BLaER1 treated with 17β-estradiol and CSF1 and Interleukin-3, amounts not matched to agents 10 nM and 100 nM (cell line): ENCODE measurements around the gene POGK.

ENCODE experiments used
- H3K27ac ChIP-seq, 11 experiments: shearing (Covaris generic); formaldehyde crosslinking; 2 replicates each; pipeline ENCODE4 v1.8.1; 2022
- H3K27me3 ChIP-seq, 11 experiments: shearing (Covaris generic); formaldehyde crosslinking; 2 replicates each; pipeline ENCODE4 v1.8.1; 2022
- H3K36me3 ChIP-seq, 11 experiments: shearing (Covaris generic); formaldehyde crosslinking; 2 replicates each; pipeline ENCODE4 v1.8.1; 2022
- H3K4me1 ChIP-seq, 10 experiments: shearing (Covaris generic); formaldehyde crosslinking; 2 replicates each; pipeline ENCODE4 v1.8.1; 2022
- H3K4me2 ChIP-seq, 11 experiments: shearing (Covaris generic); formaldehyde crosslinking; 2 replicates each; pipeline ENCODE4 v1.8.1; 2022
- H3K4me3 ChIP-seq, 10 experiments: shearing (Covaris generic); formaldehyde crosslinking; 2 replicates each; pipeline ENCODE4 v1.8.1; 2022
- H3K9ac ChIP-seq, 11 experiments: shearing (Covaris generic); formaldehyde crosslinking; 2 replicates each; pipeline ENCODE4 v1.8.1; 2022
- H3K9me3 ChIP-seq, 11 experiments: shearing (Covaris generic); formaldehyde crosslinking; replicated peaks in 1 of 11; 2 replicates each; pipeline ENCODE4 v1.8.1; 2022
- H4K20me1 ChIP-seq, 11 experiments: shearing (Covaris generic); formaldehyde crosslinking; 2 replicates each; pipeline ENCODE4 v1.8.1; 2022
- Cebpa-rat ChIP-seq, 11 experiments: shearing (Covaris generic); IDR thresholded peaks; 2 replicates each; pipeline ENCODE4 v1.8.1; 2022

Gene POGK

DNA sequence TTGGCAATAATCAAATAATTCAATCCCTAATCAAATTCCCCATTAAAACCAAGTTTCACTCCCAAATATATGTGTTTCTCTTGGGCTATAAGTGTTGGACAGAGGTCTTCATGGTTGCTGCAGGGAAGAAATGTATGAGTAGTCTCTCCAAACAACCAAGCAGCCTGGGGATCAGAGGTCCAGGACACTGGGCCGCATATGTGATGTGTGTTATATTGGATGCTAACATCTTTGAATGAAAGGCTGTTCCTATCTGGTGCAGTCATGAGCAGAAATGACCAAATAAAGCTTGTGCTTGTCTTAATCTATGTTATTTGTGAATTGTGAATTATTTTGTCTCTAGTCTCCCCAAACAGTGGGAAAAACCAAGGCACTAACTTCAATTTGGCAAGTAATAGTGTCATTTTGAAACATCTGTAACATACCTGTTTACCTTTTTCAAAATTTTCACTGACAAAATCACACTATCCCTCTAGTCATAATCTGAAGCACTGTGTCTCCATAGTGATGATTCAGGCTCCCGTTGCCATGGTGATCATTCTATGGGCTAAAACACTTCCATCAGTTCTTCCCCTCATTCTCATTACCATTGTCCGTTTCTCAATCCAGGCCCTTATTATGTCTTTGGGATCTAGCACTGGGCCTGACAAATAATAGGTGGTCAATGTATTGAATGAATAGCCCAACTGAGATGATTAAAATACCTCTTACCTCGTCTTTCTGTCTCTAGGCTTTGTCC, 49.3 kb downstream of the POGK start:
- peaks cover 0 to 8% (median 0%) of the 10 kb centered on the region in 11 experiments; a peak in 3 of 22 replicates for H3K9me3 ChIP-seq
- no peaks in the 10 kb centered on the region for H4K20me1 ChIP-seq
- H3K4me1 ChIP-seq: peaks cover 0 to 11% (median 8%) of the 10 kb centered on the region in 10 experiments; a peak in 14 of 20 replicates
- H3K9ac ChIP-seq: no peak overlapping the region
- no peak overlapping the region for H3K27ac ChIP-seq
- no peak overlapping the region for H3K4me3 ChIP-seq
- no peak for TF ChIP-seq Cebpa-rat (IDR thresholded peaks at IDR 0.05)
- H3K4me2 ChIP-seq: no peak overlapping the region
- no peaks in the 10 kb centered on the region for H3K27me3 ChIP-seq
- H3K36me3 ChIP-seq: no peaks in the 10 kb centered on the region

DNA sequence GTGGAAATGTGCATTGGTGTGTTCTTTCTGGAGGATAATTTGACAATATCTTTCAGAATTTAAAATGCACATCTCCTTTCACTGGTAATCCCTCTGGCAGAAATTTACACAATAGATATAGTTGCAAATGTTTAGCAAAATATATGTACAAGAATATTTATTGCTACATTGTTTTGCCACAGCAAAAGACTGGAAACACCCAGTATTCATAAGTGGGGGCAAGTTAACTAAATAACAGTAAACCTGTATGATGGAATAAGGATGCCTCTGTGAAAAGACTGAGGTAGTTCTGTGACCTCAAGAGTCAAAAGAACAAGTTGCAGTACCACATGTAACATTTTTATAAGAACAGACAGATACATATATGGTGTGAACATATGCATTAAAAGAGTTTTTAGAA, 50.5 kb downstream of the POGK start:
- peaks cover 0 to 8% (median 5%) of the 10 kb centered on the region in 10 experiments; a peak in 14 of 20 replicates for H3K4me1 ChIP-seq
- TF ChIP-seq Cebpa-rat (IDR thresholded peaks at IDR 0.05): no peak
- H3K27me3 ChIP-seq: no peaks in the 10 kb centered on the region
- H3K9me3 ChIP-seq: no peaks in the 10 kb centered on the region
- no peak overlapping the region for H3K27ac ChIP-seq
- H4K20me1 ChIP-seq: no peaks in the 10 kb centered on the region
- no peak overlapping the region for H3K4me3 ChIP-seq
- H3K4me2 ChIP-seq: no peak overlapping the region
- no peaks in the 10 kb centered on the region for H3K36me3 ChIP-seq
- H3K9ac ChIP-seq: no peak overlapping the region

DNA sequence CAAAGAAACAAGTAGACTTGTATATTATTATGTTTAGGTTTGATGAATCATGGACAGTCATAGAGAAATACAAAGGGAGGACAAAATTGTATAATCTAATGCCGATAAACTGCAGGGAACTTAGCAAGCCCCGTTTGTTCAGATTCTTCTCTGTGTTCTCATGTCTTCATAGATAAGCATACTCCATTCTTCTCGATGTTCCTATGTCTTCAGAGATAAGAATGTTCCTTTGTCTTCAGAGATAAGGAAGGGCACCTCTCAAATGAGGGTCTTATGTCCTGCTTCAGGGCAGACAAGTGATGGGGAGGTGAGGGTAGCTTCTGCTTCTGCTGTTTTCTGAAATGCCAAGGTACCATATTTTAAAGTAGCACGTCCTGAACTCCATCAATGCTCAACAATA, 56.5 kb downstream of the POGK start:
- no peak overlapping the region for H3K4me2 ChIP-seq
- peaks cover 0 to 4% (median 0%) of the 10 kb centered on the region in 11 experiments; a peak in 1 of 22 replicates for H3K36me3 ChIP-seq
- peaks cover under 1 to 5% (median 3%) of the 10 kb centered on the region in 10 experiments; a peak in 16 of 20 replicates for H3K4me1 ChIP-seq
- no peak overlapping the region for H3K9ac ChIP-seq
- no peaks in the 10 kb centered on the region for H4K20me1 ChIP-seq
- TF ChIP-seq Cebpa-rat (IDR thresholded peaks at IDR 0.05): no peak
- H3K9me3 ChIP-seq: peaks cover 14 to 24% (median 20%) of the 10 kb centered on the region in 11 experiments
- H3K4me3 ChIP-seq: no peak overlapping the region
- no peaks in the 10 kb centered on the region for H3K27me3 ChIP-seq
- no peak overlapping the region for H3K27ac ChIP-seq

DNA sequence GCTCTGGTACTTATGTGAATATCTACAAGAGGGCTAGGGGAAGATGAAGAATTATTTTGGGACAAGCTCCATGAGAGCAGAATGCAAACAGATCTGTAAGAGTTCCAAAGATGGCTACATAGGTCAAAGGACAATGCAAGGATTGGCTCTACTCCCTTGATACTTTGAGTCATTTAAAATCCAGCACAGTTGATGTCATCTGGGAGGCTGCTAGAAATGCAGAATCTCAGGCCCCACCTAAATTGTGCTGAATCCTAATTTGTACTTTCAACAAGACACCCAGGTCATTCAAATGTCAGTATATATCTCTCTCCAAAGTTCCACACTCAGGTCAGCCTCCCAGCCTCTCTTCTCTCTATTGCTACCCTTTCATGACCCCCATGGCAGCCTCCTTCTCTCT, 60.5 kb downstream of the POGK start:
- Histone ChIP-seq H3K27ac (no peak overlapping the region), H3K4me2 (no peak overlapping the region), H3K27me3 (no peaks in the 10 kb centered on the region), H3K9ac (no peak overlapping the region), H4K20me1 (no peaks in the 10 kb centered on the region), H3K9me3 (peaks cover 14 to 24% (median 20%) of the 10 kb centered on the region in 11 experiments), H3K36me3 (peaks cover 0 to 4% (median 0%) of the 10 kb centered on the region in 11 experiments; a peak in 1 of 22 replicates), H3K4me1 (peaks cover 27 to 34% (median 31%) of the 10 kb centered on the region in 10 experiments), H3K4me3 (no peak overlapping the region)
- TF ChIP-seq Cebpa-rat (IDR thresholded peaks at IDR 0.05): no peak

DNA sequence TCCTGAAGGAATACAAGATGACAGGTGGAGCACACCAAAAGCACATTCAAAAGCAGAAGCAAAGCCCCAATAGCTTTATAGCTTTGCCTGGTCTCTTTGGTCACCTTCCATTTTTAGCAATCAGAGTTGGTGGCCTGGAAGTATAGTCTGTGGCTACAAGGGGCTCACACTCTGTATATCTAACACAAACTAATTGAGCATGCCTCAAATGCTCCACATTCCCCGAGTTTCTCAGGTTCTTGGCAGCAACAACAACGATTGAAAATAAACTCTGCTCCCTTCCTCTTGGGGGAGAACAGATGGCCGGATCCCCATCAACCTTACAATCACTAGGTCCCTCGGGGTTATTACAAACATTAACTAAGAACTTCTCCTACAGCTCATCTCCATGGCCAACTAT, 61.7 kb downstream of the POGK start:
- Histone ChIP-seq H4K20me1 (no peaks in the 10 kb centered on the region), H3K4me1 (peaks cover 27 to 34% (median 31%) of the 10 kb centered on the region in 10 experiments), H3K27me3 (no peaks in the 10 kb centered on the region), H3K4me2 (peak overlapping the region; percentile 48 to 84 (median 58)), H3K27ac (peak overlapping the region in 1 of 11 experiments; percentile 15; a peak in 2 of 22 replicates), H3K9me3 (peaks cover 14 to 24% (median 20%) of the 10 kb centered on the region in 11 experiments), H3K4me3 (no peak overlapping the region), H3K9ac (no peak overlapping the region), H3K36me3 (peaks cover 0 to 4% (median 0%) of the 10 kb centered on the region in 11 experiments; a peak in 1 of 22 replicates)
- no peak for TF ChIP-seq Cebpa-rat (IDR thresholded peaks at IDR 0.05)

DNA sequence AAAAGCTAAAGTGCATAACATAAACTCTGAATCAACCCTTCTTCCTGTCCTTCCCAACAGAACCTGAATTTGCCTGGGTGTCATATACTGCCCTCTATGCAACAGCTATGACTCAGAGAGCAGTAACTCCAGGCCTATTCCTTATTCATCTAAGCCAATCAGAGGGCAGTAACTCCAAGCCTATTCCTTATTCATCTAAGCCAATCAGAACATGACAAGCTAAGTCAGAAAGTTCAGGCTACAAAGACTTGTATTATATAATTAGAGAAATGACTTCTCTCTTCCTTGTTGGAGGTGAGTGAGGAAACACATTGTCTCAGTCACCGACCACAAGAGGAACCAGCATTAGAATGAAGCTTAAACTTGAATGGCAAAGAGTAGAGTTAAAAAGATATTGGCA, 63.0 kb downstream of the POGK start:
- Histone ChIP-seq H3K9me3 (peaks cover 9 to 17% (median 14%) of the 10 kb centered on the region in 11 experiments), H4K20me1 (no peaks in the 10 kb centered on the region), H3K4me1 (peaks cover 27 to 34% (median 31%) of the 10 kb centered on the region in 10 experiments), H3K27ac (peak overlapping the region in 5 of 11 experiments; percentile 34 to 54 (median 38); a peak in 8 of 22 replicates), H3K4me2 (peak overlapping the region; percentile 13 to 84 (median 58); a peak in 18 of 22 replicates), H3K27me3 (no peaks in the 10 kb centered on the region), H3K36me3 (peaks cover 0 to 4% (median 0%) of the 10 kb centered on the region in 11 experiments; a peak in 1 of 22 replicates), H3K4me3 (no peak overlapping the region), H3K9ac (no peak overlapping the region)
- no peak for TF ChIP-seq Cebpa-rat (IDR thresholded peaks at IDR 0.05)

DNA sequence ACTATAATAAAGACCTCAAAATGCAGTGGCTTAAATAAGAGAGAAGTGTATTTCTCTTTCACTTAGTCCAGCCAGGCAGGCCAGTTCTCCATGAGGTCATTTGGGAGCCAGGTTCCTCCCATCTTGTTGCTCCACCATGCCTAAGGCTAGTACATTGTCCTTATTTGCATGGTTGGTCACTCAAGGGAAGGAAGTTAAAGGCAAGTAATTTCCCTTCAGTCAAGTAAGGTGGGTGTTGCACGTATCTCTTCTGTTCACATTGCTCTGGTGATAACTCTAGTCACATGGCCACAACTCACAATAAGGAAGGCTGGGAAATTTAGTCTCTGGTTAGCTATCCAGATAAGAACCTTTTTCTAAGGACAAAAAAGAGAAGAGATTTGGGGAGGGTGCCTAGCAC, 64.0 kb downstream of the POGK start:
- Histone ChIP-seq H3K9me3 (peaks cover 0 to 7% (median 5%) of the 10 kb centered on the region in 11 experiments; a peak in 16 of 22 replicates), H3K36me3 (no peaks in the 10 kb centered on the region), H3K27me3 (no peaks in the 10 kb centered on the region), H4K20me1 (no peaks in the 10 kb centered on the region), H3K4me1 (peaks cover 27 to 43% (median 31%) of the 10 kb centered on the region in 10 experiments), H3K27ac (peak overlapping the region in 2 of 11 experiments; percentile 46 to 50; a peak in 4 of 22 replicates), H3K4me2 (peak overlapping the region in 10 of 11 experiments; percentile 7 to 79 (median 22); a peak in 13 of 22 replicates), H3K4me3 (no peak overlapping the region), H3K9ac (no peak overlapping the region)
- no peak for TF ChIP-seq Cebpa-rat (IDR thresholded peaks at IDR 0.05)

DNA sequence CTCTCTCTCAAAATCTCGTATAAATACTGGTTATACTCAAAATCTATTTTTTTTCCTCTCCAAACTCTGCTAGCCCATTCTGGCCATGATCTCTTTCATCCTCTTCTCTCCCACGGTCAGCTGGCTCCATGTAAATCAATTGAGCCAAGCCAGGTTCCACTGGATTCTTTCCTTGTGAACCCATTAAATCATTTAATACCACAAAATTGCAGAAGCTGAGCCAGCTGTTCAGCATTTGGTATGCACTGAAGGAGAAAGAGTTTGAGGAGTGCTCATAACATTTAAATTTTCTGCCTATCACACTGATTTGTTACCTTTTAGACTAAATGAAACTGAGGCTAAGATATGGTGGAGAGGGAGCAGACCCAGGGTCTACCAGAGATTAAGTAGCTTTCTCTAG, 65.9 kb downstream of the POGK start:
- no peaks in the 10 kb centered on the region for H4K20me1 ChIP-seq
- H3K9ac ChIP-seq: no peak overlapping the region
- no peaks in the 10 kb centered on the region for H3K27me3 ChIP-seq
- H3K27ac ChIP-seq: no peak overlapping the region
- H3K9me3 ChIP-seq: no peaks in the 10 kb centered on the region
- no peak for TF ChIP-seq Cebpa-rat (IDR thresholded peaks at IDR 0.05)
- H3K4me1 ChIP-seq: peaks cover 27 to 44% (median 31%) of the 10 kb centered on the region in 10 experiments
- H3K4me3 ChIP-seq: no peak overlapping the region
- no peaks in the 10 kb centered on the region for H3K36me3 ChIP-seq
- no peak overlapping the region for H3K4me2 ChIP-seq

DNA sequence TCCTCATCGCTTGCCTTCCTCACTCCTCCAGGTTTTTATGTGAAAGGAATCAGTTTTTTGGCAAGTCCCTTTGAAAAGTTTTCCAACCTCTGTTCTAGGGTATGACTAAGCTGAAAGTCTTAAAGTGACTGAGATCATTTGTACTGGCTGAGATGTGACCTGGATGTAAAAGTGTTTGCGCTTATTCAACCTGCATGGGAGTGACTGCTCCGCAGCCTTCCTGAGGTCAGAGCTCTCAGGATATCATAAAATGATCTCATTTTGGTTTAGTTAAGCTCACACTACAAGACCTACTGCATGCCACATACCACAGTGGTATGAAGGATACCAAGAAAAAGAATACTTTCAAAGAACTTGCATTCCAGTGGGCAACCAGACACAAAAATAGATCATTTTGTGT, 66.6 kb downstream of the POGK start:
- no peak overlapping the region for H3K9ac ChIP-seq
- H3K27me3 ChIP-seq: no peaks in the 10 kb centered on the region
- H3K4me2 ChIP-seq: no peak overlapping the region
- no peak overlapping the region for H3K27ac ChIP-seq
- H3K36me3 ChIP-seq: no peaks in the 10 kb centered on the region
- peaks cover 0 to 2% (median 0%) of the 10 kb centered on the region in 11 experiments; a peak in 7 of 22 replicates for H3K9me3 ChIP-seq
- peaks cover 23 to 38% (median 26%) of the 10 kb centered on the region in 10 experiments for H3K4me1 ChIP-seq
- no peak overlapping the region for H3K4me3 ChIP-seq
- H4K20me1 ChIP-seq: no peaks in the 10 kb centered on the region
- no peak for TF ChIP-seq Cebpa-rat (IDR thresholded peaks at IDR 0.05)
